NAMALWA (cell line): Measurements from ENCODE around the gene CARMIL1.

Experiments
- DNase-seq: peaks from one replicate; pipeline ENCODE4 v3.0.0-alpha.2; 2015; ENCODE audit warnings: low spot score

The CARMIL1 gene

GRCh38 chr6:25446830-25447569, 167.8 kb downstream of the CARMIL1 start:
- peak; percentile 25 for DNase-seq

GRCh38 chr6:25447570-25447929, 168.4 kb downstream of the CARMIL1 start:
- DNase-seq: no peak

- no peak for DNase-seq
These were observed 169.9 kb downstream of the CARMIL1 start for GRCh38 chr6:25448965-25449538.

GRCh38 chr6:25449774-25450173, 170.6 kb downstream of the CARMIL1 start:
- DNase-seq: no peak

- DNase-seq: no peak
These were observed 171.5 kb downstream of the CARMIL1 start for GRCh38 chr6:25450469-25451198.

- no peak for DNase-seq
These were observed 172.9 kb downstream of the CARMIL1 start for GRCh38 chr6:25452031-25452430.

GRCh38 chr6:25453288-25453687, 174.1 kb downstream of the CARMIL1 start:
- DNase-seq: no peak

- no peak for DNase-seq
These were observed 175.0 kb downstream of the CARMIL1 start for GRCh38 chr6:25454136-25454535.

GRCh38 chr6:25456249-25457040, 177.3 kb downstream of the CARMIL1 start:
- DNase-seq: no peak

- no peak for DNase-seq
These were observed 178.3 kb downstream of the CARMIL1 start for GRCh38 chr6:25457516-25457915.

- no peak for DNase-seq
These were observed 179.3 kb downstream of the CARMIL1 start for GRCh38 chr6:25458485-25458884.

- no peak for DNase-seq
These were observed 183.2 kb downstream of the CARMIL1 start for GRCh38 chr6:25462235-25462897.

- no peak for DNase-seq
These were observed 184.3 kb downstream of the CARMIL1 start for GRCh38 chr6:25463441-25463840.

GRCh38 chr6:25464225-25464624, 185.1 kb downstream of the CARMIL1 start:
- DNase-seq: no peak

- no peak for DNase-seq
These were observed 186.8 kb downstream of the CARMIL1 start for GRCh38 chr6:25465941-25466340.

GRCh38 chr6:25468881-25469280, 189.7 kb downstream of the CARMIL1 start:
- DNase-seq: no peak

GRCh38 chr6:25469797-25470388, 190.7 kb downstream of the CARMIL1 start:
- no peak for DNase-seq

- peak; percentile 33 for DNase-seq
These were observed 193.1 kb downstream of the CARMIL1 start for GRCh38 chr6:25472306-25472705.

GRCh38 chr6:25472906-25473305, 193.7 kb downstream of the CARMIL1 start:
- DNase-seq: no peak

- DNase-seq: no peak
These were observed 194.3 kb downstream of the CARMIL1 start for GRCh38 chr6:25473447-25473846.

- no peak for DNase-seq
These were observed 197.0 kb downstream of the CARMIL1 start for GRCh38 chr6:25476126-25476525.
